ENCODE results near the gene MXI1.

MXI1 gene

GRCh38 chr10:110207011-110207804, at the start of gene MXI1:
TSS of gene MXI1 (plus strand) at chr10:110207605. CDS start at chr10:110207809, 204 bp downstream.
- DNase-seq, result peak; percentile 11

DNA sequence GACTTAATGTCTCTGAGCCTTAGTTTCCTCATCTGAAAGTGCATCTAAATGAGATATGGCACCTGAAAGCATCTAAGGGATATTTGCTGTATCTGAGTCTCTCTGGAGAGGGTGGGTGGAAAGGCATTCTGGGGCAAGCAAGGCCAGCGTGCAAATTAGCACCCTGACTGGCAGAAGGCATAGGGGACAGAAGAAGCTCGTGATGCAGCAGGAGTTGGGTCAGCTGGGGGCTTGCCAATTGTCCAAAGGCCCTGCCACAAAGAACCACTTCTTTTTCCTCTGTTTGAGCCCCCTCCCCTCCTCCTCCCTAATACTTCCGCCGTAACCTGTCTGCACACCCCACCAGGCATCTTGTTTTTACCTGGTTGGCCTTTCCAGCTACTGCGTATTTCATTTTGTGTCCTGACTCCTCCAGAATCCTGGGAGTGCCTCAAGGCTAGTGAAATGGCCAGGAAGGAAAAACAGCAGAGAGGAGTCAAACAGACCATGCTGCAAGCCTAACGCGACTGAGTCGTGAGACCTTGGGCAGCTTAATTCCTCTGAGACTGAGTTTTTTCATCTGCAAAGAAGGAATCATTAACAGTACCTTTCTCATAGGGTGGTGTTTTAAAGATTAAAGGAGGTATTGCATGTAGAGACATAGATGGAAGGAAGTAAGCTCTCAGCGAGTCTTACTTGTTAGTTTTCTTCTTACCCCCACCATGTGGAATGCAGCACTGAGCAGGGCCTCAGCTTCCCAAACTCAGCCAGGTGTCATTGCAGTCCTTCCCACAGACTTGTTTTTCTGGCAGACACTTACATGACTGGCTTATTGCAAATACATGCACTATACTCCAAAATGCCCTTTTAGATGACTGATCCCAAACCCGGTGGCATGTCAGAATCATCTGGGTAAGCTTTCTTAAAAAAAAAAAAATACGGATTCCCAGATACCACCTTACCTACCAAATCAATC, 49.1 kb upstream of the MXI1 start:
- DNase-seq, result no peak

DNA sequence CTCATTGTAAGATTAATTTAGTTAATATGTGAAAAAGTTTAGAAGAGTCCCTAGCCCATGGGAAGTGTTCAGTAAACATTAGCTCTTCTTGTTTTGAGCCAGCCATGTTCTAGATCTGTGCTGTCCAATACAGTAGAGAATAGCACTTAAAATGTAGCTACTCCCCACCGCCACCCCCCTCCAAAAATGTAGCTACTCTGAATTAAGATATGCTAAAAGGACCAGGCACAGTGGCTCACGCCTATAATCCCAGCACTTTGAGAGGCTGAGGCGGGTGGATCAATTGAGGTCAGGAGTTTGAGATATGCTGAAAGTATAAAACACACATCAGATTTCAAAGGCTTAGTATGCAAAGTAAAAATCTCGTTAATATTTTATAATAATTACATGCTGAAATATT, 47.3 kb upstream of the MXI1 start:
- no peak for DNase-seq

DNA sequence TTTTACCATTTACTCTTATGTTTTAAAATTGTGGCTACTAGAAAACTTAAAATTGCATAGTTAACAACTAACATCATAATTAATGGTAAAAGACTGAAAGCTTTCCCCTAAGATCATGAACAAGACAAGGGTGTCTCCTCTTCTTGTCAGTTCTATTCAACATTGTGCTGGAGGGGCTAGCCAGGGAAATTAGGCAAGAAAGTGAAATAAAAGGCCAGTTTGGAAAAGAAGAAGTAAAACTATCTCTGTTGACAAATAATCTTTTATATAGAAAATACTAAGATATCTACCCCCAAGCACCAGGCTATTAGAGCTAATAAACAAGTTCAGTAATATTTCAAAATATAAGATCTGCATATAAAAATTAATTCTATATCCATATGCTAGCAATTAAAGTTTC, 46.9 kb upstream of the MXI1 start:
- no peak for DNase-seq

GRCh38 chr10:110162741-110163145, 44.7 kb upstream of the MXI1 start:
- no peak for DNase-seq

DNA sequence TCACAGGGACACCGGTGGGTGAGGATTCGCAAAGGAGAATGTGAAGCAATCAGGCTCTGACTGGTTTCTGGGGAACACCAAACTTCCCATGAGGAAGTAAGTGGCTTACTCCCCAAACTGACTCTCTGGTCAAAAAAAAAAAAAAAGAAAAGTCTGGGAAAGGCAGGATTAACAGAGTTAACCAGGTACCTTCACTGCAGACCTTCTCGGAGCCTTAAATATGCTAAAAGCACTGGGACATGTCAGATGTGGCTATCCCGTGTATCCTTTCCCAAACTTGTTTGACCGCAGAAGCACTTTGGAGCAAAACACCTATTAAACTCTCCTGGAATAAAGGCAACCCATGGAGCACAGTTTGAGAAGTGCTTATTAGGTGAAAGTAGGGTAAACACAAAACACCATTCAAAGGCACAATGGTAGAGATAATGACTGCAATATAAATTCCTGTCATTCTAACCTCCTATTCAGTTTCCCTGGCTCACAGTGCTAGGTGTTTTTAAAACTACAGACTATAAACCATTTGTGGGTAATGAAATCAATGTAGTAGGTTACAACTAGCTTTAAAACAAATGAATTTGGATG, 44.1 kb upstream of the MXI1 start:
- no peak for DNase-seq

DNA sequence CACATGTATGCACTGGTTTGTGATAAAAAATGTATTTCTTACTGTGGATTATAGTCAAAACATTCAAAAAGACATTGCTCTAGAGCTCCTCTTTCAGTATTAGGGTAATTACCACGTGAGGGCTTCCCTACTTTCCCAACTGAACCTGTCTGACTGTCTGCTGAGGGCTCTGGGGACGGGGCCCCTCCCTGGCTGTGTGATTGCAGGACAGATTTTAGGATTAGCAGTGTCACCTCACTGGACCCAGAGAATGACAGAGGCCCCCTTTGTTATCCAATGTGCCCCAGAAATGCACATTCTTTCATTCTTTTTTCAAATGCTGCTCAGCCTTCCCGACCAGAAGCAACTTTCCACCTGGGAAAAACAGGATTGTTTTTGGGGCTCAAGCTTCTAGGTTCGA, 43.6 kb upstream of the MXI1 start:
- DNase-seq, result no peak

GRCh38 chr10:110165239-110165638, 42.2 kb upstream of the MXI1 start:
- DNase-seq, result no peak

- DNase-seq, result no peak
Measured at GRCh38 chr10:110167149-110167548, 40.3 kb upstream of the MXI1 start.

DNA sequence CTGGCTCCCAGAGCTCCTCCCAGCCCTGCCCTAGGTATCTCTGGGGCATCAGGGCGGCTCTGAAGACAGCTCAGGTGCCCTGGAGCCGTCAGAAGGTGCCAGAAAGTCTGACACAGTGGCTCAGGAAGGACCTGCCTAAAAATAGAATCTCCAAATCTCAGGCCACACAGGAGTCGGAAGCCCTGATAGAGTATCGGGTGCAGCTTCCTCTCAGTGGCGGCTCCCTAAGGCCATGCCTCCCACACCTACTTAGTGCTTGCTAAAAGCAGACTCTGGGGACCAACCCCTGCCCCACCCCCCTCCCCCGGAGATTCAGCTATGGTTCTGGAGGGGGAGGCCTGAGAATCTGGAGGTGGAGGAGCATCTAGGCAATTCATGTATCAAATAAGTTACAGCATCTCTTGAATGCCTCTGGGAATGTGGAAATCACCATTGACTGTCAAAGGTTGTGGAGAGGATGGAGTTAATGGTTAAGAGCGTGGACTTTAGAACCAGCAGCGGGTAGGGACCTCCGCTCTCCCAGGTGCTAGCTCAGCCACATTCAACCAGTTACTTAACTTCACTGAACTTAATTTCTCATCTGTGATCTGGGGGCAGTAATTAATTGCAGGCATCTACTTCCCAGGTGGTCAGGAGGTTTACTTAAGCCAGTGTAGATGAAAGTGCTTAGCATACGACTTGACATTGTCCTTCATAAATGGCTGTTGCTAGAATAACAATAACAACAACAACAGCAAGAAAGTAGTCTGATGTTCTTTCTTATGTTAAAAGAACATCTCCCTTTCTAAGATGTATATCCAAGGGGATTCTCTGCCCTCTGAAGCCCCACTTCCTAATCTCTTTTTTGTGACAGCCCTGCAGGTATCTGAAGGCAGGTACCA, 38.6 kb upstream of the MXI1 start:
- no peak for DNase-seq

- DNase-seq, result no peak
Measured at GRCh38 chr10:110169586-110169985, 37.8 kb upstream of the MXI1 start.

DNA sequence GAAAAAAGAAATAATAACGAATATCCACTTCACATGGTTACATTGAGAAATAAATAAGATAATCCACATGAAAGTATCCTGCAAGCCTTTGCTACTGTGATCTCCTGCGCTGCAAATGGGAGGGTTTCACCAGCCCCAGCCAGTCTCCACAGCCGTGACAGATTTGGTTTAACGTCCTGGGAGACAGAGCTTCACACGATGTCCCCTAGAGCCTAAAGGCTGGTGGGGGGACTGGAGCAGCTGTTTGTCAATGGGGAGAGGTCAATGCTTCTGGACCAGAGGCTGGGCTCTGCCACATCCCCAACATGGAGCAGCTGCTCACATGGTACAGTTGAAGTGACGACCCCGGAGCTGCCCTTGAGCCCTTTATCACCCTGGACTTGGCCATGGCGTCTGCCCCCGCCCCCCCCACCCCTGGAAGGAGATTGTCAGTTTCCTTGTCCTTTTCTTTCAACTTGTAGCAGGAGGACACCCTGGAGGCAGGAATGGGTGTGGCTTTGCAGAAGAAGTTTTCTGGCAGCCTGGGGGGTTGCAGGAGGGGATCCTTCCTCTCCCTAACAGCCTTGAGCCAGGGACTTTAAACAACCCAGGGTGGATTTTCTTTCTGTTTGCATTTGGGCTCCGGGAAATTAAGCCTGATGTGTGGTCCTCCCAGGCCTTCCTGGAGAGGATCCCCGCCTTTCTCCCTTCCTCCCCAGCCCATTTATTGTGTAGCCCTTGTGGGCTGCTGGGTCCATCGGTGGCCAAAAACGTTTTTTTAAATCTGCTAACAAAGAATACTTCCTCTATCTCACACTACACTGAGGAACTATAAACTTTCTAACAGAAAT, 37.0 kb upstream of the MXI1 start:
- no peak for DNase-seq

- DNase-seq, result no peak
Measured at GRCh38 chr10:110171032-110171431, 36.4 kb upstream of the MXI1 start.

- no peak for DNase-seq
Measured at GRCh38 chr10:110172155-110172554, 35.2 kb upstream of the MXI1 start.

- no peak for DNase-seq
Measured at GRCh38 chr10:110174201-110174600, 33.2 kb upstream of the MXI1 start.

DNA sequence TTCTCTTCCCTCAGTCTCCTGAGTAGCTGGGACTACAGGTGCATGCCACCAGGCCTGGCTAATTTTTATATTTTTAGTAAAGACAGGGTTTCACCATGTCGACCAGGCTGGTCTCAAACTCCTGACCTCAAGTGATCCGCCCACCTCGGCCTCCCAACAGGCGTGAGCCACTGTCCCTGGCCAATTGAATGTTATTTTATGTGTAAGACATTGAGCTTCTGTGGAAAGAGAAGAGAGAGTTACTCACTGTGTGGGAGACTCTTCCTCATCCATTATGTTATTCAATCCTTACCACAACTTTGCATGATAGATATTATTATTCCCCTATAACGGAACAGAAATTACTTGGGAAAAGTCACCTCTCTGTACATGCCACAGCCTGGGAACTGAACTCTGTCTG, 32.6 kb upstream of the MXI1 start:
- DNase-seq, result no peak

DNA sequence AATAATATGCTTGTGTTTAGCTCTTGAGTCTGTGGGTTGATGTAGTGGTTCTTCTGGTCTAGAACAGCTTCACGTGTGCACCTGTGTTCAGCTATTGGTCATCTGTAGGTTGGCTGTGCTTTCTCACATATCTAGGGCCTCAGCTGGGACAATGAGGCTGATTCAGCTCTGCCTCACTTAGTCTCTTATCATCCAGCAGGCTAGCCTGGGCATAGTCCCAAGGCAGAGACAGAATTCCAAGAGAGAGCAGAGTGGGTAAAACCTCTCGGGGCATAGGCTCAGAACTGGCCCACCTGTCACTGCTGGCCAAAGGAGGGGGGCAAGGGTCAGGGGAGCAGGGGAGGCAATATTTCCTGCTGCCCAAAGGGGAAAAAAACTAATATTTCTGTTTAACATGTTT, 32.0 kb upstream of the MXI1 start:
- DNase-seq, result no peak

GRCh38 chr10:110176141-110177030, 31.0 kb upstream of the MXI1 start:
- no peak for DNase-seq

- no peak for DNase-seq
Measured at GRCh38 chr10:110179220-110179619, 28.2 kb upstream of the MXI1 start.

DNA sequence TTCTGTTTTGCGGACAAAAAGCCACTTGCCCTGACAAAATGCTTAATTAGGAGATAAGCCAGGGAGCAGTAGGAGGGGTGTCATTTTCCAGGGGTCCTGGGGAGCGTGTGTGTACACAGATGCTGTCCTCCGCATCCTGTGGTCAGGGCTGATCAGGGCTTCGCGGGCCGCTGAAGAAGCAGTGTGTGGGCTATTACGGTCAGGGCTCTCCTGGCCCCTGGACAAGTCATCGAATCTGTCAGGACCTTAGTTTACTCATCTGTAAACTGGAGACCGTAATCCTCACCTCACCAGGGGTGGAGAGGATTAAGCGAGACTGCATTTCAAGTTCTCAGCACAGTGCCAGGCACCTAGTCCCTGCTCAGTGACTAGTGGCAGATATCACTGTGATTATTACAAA, 26.0 kb upstream of the MXI1 start:
- DNase-seq, result no peak

DNA sequence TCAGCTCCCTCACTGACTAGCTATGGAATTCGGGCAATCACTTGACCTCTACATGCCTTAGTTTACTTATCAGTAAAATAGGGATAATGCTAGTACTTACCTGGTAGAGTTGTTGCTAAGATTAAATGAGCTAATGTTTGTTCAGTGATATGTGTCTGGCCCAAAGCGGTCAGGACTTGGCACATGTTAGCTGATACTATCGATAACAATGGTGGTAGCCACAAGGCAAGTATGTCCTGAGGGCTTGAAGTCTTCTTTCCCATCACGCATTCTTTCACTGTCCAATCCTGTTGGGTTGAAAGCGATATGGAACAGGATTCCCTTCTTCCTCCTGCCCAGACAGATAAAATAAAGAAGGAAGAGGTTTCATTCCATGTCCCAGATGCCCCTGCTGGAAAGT, 25.5 kb upstream of the MXI1 start:
- DNase-seq, result no peak
